ENCODE data around the gene TDP1. TPM values are rescaled to one million over a fixed set of nuclear protein-coding genes. Genes with fewer than 3 reads are reported as not detected.

The TDP1 gene
- total RNA-seq (2014; rRNA removed), result 42.9 and 51.4 TPM in 2 replicates
- Bru-seq, nascent RNA, result percentile 76 among the genes with signal in this experiment
- BruChase-seq, experiment 1, labeled RNA remaining after a 6-hour chase, result percentile 62 among the genes with signal in this experiment
- BruChase-seq, experiment 2, labeled RNA remaining after a 2-hour chase, result percentile 67 among the genes with signal in this experiment
- long read RNA-seq, transcript TDP1-203 (16 exons, 2,068 nt), result major isoform, 14 of 61 reads
- long read RNA-seq, partial matches to known transcripts, result 21 of 61 reads
- long read RNA-seq, other reads (novel, unspliced or antisense), result 21 of 61 reads

- peaks cover 11% of the 10 kb centered on the region; the same call in 1 of the 2 replicates for H4K20me1 ChIP-seq (ENCODE audit: low read length)
- intact Hi-C loops (cut with micrococcal nuclease), result loop anchor here (5.0 kb wide), 1 partner anchor 1394 kb away; the partner anchor contains the start of gene ZC3H14
- TF ChIP-seq EZH2 (IDR thresholded peaks at IDR 0.05; ENCODE audit: low read length, unreplicated experiment), result no peak
- TF ChIP-seq, protein P1, sequence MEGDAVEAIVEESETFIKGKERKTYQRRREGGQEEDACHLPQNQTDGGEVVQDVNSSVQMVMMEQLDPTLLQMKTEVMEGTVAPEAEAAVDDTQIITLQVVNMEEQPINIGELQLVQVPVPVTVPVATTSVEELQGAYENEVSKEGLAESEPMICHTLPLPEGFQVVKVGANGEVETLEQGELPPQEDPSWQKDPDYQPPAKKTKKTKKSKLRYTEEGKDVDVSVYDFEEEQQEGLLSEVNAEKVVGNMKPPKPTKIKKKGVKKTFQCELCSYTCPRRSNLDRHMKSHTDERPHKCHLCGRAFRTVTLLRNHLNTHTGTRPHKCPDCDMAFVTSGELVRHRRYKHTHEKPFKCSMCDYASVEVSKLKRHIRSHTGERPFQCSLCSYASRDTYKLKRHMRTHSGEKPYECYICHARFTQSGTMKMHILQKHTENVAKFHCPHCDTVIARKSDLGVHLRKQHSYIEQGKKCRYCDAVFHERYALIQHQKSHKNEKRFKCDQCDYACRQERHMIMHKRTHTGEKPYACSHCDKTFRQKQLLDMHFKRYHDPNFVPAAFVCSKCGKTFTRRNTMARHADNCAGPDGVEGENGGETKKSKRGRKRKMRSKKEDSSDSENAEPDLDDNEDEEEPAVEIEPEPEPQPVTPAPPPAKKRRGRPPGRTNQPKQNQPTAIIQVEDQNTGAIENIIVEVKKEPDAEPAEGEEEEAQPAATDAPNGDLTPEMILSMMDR (conservative IDR thresholded peaks at IDR 0.05; ENCODE audit: low read depth, low read length), result no peak; the same call in 1 of the 2 replicates
- TF ChIP-seq EZH2phosphoT487 (IDR thresholded peaks at IDR 0.05; ENCODE audit: borderline replicate concordance, low read length), result no peak
- H3K9ac ChIP-seq (ENCODE audit: low read length), result peak within 1 kb of the TSS; percentile 96
- peak within 1 kb of the TSS; percentile 81 for H3K4me3 ChIP-seq (ENCODE audit: low read length)
- H3K79me2 ChIP-seq (ENCODE audit: low read length), result peaks cover 58% of the 10 kb centered on the region
- CTCF ChIA-PET, result interaction anchor here (0.7 to 1.5 kb wide), 2 partner anchors 17 to 151 kb away, joined by 4 read pairs; no protein-coding TSS in a partner anchor
- H3K4me1 ChIP-seq (ENCODE audit: insufficient read depth, low read length), result peaks cover 20% of the 10 kb centered on the region
- POLR2A ChIA-PET (ENCODE audit: unreplicated experiment), result interaction anchor here (0.6 to 1.0 kb wide), 4 partner anchors 35 to 1132 kb away, joined by 3 to 10 read pairs (median 3); no protein-coding TSS in a partner anchor
- no peaks in the 10 kb centered on the region for H3F3A ChIP-seq (ENCODE audit: low read length, unreplicated experiment)
- peak within 1 kb of the TSS; percentile 98 for H3K4me2 ChIP-seq (ENCODE audit: low read length)
- peak; percentile 66 for ATAC-seq
- H3K9me3 ChIP-seq (ENCODE audit: low read length), result no peaks in the 10 kb centered on the region
- H3K27me3 ChIP-seq (ENCODE audit: low read length), result no peaks in the 10 kb centered on the region
- no peaks in the 10 kb centered on the region for H3K9me2 ChIP-seq (replicated peaks; ENCODE audit: low read length)
- peak within 1 kb of the TSS; percentile 97 for H2AFZ ChIP-seq (ENCODE audit: low read length)
- DNase-seq, result peak; percentile 96
- no TSS peak for BruUV-seq (replicated peaks)
- H3K36me3 ChIP-seq (ENCODE audit: low read depth, low read length), result peaks cover 25% of the 10 kb centered on the region
- H3K27ac ChIP-seq (ENCODE audit: low read length), result peak within 1 kb of the TSS; percentile 81
Measured at GRCh38 chr14:89955745-89956660, at the start of gene TDP1. Gene TDP1 (plus strand): TSS chr14:89955927. CDS start chr14:89963115, 7,188 bp downstream.

- Histone ChIP-seq H3K4me3 (ENCODE audit: low read length) (no peak overlapping the region), H3K36me3 (ENCODE audit: low read depth, low read length) (no peaks in the 10 kb centered on the region), H2AFZ (ENCODE audit: low read length) (no peak overlapping the region), H3K27ac (ENCODE audit: low read length) (no peak overlapping the region), H3K79me2 (ENCODE audit: low read length) (no peaks in the 10 kb centered on the region), H4K20me1 (ENCODE audit: low read length) (no peaks in the 10 kb centered on the region), H3K27me3 (ENCODE audit: low read length) (no peaks in the 10 kb centered on the region), H3K9me3 (ENCODE audit: low read length) (no peaks in the 10 kb centered on the region), H3K4me2 (ENCODE audit: low read length) (no peak overlapping the region), H3F3A (ENCODE audit: low read length, unreplicated experiment) (no peaks in the 10 kb centered on the region), H3K9me2 (replicated peaks; ENCODE audit: low read length) (no peaks in the 10 kb centered on the region), H3K9ac (ENCODE audit: low read length) (no peak overlapping the region), H3K4me1 (ENCODE audit: insufficient read depth, low read length) (peaks cover 5% of the 10 kb centered on the region)
- POLR2A ChIA-PET (ENCODE audit: unreplicated experiment), result no interaction called here
- TF ChIP-seq EZH2phosphoT487 (IDR thresholded peaks at IDR 0.05; ENCODE audit: borderline replicate concordance, low read length) (no peak), EZH2 (IDR thresholded peaks at IDR 0.05; ENCODE audit: low read length, unreplicated experiment) (no peak)
- TF ChIP-seq, protein P1 (conservative IDR thresholded peaks at IDR 0.05; ENCODE audit: low read depth, low read length), result no peak
- ATAC-seq (no peak), DNase-seq (no peak)
- intact Hi-C loops (cut with micrococcal nuclease), result no loop called here
- CTCF ChIA-PET, result no interaction called here
- BruUV-seq (replicated peaks), result no TSS peak
Measured at GRCh38 chr14:89906000-89906399, 49.7 kb upstream of the TDP1 start.

Data from PC-3 (cell line).